WI38 (cell line): Measurements from ENCODE around the gene THAP11.

Experiments
- H3K4me3 ChIP-seq: 2 replicates; pipeline ENCODE4 v1.5.1; 2011; ENCODE audit warnings: low read depth, mild to moderate bottlenecking, control low read depth, low read length
- TF ChIP-seq, protein P1 (sequence below): IDR thresholded peaks from 2 replicates; pipeline ENCODE4 v1.5.1; 2012; ENCODE audit warnings: low read depth, mild to moderate bottlenecking, control low read depth, low read length

THAP11 gene

DNA sequence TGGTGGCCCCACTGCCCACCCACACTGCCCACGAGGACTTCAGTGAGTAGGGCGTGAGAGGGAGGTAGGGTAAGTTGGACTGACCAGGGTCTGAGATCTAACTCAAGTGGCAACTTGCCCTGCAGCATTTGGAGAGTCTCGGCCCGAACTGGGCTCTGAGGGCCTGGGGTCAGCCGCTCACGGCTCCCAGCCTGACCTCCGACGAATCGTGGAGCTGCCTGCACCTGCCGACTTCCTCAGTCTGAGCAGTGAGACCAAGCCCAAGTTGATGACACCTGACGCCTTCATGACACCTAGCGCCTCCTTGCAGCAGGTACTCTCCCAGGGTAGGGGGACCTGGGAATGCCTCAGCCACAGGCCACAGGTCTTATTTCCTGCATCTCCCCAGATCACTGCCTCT is 37.3 kb downstream of the THAP11 start:
- TF ChIP-seq, protein P1, sequence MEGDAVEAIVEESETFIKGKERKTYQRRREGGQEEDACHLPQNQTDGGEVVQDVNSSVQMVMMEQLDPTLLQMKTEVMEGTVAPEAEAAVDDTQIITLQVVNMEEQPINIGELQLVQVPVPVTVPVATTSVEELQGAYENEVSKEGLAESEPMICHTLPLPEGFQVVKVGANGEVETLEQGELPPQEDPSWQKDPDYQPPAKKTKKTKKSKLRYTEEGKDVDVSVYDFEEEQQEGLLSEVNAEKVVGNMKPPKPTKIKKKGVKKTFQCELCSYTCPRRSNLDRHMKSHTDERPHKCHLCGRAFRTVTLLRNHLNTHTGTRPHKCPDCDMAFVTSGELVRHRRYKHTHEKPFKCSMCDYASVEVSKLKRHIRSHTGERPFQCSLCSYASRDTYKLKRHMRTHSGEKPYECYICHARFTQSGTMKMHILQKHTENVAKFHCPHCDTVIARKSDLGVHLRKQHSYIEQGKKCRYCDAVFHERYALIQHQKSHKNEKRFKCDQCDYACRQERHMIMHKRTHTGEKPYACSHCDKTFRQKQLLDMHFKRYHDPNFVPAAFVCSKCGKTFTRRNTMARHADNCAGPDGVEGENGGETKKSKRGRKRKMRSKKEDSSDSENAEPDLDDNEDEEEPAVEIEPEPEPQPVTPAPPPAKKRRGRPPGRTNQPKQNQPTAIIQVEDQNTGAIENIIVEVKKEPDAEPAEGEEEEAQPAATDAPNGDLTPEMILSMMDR, result no peak
- H3K4me3 ChIP-seq, result no peak overlapping the region

DNA sequence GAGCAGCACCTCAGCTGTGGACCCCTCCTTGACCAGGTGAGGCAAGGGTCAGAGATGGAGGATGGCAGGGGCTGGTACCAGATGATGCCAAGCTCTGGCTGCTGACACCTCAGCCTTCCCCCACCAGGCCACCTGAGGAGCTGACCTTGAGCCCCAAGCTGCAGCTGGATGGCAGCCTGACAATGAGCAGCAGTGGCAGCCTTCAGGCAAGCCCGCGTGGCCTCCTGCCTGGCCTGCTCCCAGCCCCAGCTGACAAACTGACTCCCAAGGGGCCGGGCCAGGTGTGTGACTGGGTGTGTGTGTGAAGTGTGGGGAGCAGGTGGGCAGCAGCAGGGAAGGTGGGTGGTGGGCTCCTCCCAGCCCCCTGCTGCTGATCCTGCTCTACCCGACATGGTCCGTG is 37.8 kb downstream of the THAP11 start:
- H3K4me3 ChIP-seq, result no peak overlapping the region
- TF ChIP-seq, protein P1, result no peak

DNA sequence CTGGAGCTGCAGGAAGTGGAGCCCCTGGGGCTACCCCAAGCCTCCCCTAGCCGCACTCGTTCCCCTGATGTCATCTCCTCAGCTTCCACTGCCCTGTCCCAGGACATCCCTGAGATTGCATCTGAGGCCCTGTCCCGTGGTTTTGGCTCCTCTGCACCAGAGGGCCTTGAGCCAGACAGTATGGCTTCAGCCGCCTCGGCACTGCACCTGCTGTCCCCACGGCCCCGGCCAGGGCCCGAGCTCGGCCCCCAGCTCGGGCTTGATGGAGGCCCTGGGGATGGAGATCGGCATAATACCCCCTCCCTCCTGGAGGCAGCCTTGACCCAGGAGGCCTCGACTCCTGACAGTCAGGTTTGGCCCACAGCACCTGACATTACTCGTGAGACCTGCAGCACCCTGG is 38.5 kb downstream of the THAP11 start:
- no peak overlapping the region for H3K4me3 ChIP-seq

DNA sequence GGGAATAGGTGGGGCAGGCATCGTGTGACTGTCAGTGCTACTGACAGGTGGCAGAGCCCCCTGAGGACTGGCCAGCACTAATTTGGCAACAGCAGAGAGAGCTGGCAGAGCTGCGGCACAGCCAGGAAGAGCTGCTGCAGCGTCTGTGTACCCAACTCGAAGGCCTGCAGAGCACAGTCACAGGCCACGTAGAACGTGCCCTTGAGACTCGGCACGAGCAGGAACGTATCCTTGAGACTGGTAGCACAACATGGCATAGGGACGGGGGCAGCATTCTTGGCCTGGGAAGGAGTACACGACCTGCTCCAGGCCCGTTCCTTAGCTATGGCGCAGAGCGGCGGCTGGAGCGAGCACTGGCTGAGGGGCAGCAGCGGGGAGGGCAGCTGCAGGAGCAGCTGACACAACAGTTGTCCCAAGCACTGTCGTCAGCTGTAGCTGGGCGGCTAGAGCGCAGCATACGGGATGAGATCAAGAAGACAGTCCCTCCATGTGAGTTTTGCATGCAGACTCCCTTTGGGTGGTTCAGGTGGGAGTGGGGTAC is 39.6 kb downstream of the THAP11 start:
- H3K4me3 ChIP-seq, result no peak overlapping the region
- TF ChIP-seq, protein P1, result no peak

More for the DNA sequence above, 38.5 kb downstream of the THAP11 start:
- TF ChIP-seq, protein P1, result no peak

DNA sequence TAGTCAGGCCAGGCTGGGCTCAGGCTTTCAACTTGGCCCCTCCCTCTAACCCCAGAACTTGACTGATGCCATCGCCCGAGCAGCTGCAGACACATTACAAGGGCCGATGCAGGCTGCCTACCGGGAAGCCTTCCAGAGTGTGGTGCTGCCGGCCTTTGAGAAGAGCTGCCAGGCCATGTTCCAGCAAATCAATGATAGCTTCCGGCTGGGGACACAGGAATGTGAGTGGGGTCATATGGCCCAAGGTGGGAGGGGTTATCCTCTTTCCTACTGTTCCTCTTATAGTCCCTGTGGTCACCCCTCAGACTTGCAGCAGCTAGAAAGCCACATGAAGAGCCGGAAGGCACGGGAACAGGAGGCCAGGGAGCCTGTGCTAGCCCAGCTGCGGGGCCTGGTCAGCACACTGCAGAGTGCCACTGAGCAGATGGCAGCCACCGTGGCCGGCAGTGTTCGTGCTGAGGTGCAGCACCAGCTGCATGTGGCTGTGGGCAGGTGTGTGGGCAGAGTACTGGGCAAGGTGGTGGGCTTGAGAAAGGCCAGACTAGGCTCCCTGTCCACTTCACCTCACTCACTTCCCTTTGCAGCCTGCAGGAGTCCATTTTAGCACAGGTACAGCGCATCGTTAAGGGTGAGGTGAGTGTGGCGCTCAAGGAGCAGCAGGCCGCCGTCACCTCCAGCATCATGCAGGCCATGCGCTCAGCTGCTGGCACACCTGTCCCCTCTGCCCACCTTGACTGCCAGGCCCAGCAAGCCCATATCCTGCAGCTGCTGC is 40.4 kb downstream of the THAP11 start:
- H3K4me3 ChIP-seq, result no peak overlapping the region
- TF ChIP-seq, protein P1, result no peak

DNA sequence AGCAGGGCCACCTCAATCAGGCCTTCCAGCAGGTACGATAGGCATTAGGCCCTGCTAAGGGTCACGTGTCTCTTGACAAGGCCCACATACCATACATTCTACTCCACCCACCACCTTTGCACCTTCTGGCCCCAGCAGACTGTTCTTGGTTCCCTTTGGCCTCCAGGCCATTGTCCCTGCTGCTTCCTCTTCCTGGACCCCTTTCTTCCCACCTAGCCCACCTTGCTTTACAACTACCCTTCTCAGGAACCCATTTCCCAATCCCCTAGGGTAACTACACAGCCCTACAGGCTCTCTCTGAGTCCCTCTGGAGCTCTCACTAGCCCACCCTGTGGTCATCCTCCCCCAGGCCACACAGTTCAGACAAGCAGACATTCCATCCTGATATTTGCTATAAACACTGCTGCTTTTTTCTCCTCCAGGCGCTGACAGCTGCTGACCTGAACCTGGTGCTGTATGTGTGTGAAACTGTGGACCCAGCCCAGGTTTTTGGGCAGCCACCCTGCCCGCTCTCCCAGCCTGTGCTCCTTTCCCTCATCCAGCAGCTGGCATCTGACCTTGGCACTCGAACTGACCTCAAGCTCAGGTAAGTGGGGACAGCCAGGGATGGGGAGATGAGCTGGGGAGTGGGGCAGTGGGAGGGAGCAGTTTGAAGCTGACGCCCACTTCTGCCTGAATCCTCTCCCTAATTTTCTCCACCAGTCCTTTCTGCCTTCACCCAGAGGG is 41.2 kb downstream of the THAP11 start:
- H3K4me3 ChIP-seq, result no peak overlapping the region
- TF ChIP-seq, protein P1, result no peak

DNA sequence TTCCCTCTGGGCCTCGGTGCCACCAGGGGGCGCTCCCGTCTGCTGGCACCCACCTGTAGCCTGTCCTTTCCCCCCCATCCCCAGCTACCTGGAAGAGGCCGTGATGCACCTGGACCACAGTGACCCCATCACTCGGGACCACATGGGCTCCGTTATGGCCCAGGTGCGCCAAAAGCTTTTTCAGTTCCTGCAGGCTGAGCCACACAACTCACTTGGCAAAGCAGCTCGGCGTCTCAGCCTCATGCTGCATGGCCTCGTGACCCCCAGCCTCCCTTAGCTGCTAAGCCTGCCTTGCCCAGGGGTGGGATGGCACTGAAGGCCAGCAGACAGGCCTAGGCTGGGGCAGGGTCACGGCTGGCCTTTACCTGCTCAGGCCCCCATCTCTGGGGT is 41.7 kb downstream of the THAP11 start:
- no peak overlapping the region for H3K4me3 ChIP-seq
- TF ChIP-seq, protein P1, result peak; percentile 85
